NT2/D1 (cell line): ENCODE data around the gene POLR1A.

Experiments
- DNase-seq: peaks from one replicate; pipeline ENCODE4 v3.0.0-alpha.2; 2011; ENCODE audit warnings: low read depth, low spot score
- H3K27me3 ChIP-seq: 2 replicates; pipeline ENCODE4 v1.6.0; 2011; ENCODE audit warnings: mild to moderate bottlenecking; ENCODE audit not compliant: insufficient read length, insufficient read depth
- H3K36me3 ChIP-seq: 2 replicates; pipeline ENCODE4 v1.6.1; 2011; ENCODE audit warnings: mild to moderate bottlenecking, low read length, mixed read lengths; ENCODE audit not compliant: insufficient read depth, insufficient read length
- H3K4me1 ChIP-seq: 2 replicates; pipeline ENCODE4 v1.5.1; 2011; ENCODE audit not compliant: insufficient read depth, insufficient read length
- H3K4me3 ChIP-seq: 2 replicates; pipeline ENCODE4 v1.5.1; 2011; ENCODE audit warnings: low read depth; ENCODE audit not compliant: insufficient read length
- H3K9ac ChIP-seq: 2 replicates; pipeline ENCODE4 v1.6.0; 2011; ENCODE audit warnings: low read depth; ENCODE audit not compliant: insufficient read length
- H3K9me3 ChIP-seq: 2 replicates; pipeline ENCODE4 v1.5.1; 2011; ENCODE audit warnings: mild to moderate bottlenecking, low read length; ENCODE audit not compliant: insufficient read depth
- SUZ12 ChIP-seq: IDR thresholded peaks from 2 replicates; pipeline ENCODE4 v1.6.1; 2011; ENCODE audit not compliant: insufficient read length, insufficient read depth; ENCODE audit errors: extremely low read depth
- YY1 ChIP-seq: IDR thresholded peaks from 2 replicates; pipeline ENCODE4 v1.6.1; 2011; ENCODE audit not compliant: insufficient read length, insufficient read depth
- ZNF274 ChIP-seq: IDR thresholded peaks from 2 replicates; pipeline ENCODE4 v1.6.1; 2011; ENCODE audit warnings: mild to moderate bottlenecking, low read depth, low read length

Gene POLR1A

DNA sequence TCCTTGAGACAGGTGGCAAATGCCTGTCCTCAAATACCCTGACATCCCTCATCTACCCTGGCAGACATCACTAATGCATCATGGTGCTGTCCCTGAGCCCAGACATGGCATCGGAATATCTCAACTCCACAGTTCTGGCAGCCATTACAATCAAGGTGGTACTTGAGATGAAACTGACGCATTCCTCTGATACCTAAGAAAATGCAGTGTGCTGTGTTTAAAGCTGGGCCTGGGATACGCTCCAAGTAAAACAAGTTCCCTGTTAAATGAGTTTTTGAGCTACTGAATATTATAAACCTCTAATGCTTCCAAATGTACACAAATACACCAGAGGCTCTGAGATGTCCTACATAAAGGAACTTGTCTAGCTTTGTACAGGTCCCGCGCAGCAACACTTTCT lies 29.8 kb downstream of the POLR1A start:
- TF ChIP-seq ZNF274 (no peak), YY1 (no peak), SUZ12 (no peak)
- H3K9me3 ChIP-seq, result no peaks in the 10 kb centered on the region
- DNase-seq, result no peak
- H3K4me1 ChIP-seq, result no peaks in the 10 kb centered on the region
- H3K36me3 ChIP-seq, result peaks cover 95% of the 10 kb centered on the region
- no peak overlapping the region for H3K4me3 ChIP-seq
- H3K27me3 ChIP-seq, result no peaks in the 10 kb centered on the region
- H3K9ac ChIP-seq, result no peak overlapping the region

DNA sequence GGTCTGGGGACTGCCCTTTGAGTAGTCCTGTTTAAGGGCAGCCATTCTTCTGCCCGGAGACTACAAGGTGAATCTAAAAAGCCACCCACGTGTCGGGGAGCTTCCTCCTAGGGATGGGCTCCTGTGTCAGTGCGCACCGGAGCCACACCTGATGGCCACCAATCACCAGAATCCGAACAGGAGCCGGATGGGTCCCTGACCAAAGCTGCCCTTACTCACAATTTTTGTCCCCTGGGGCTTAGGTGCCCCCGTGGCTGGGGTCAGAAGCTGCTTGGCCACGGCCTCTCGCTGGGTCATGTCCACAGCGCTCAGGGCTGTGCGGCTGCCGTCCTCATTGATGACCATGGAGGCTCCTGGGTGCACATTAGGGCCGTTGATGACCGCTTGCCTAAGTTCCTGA lies 30.9 kb downstream of the POLR1A start:
- H3K4me1 ChIP-seq, result peaks cover 2% of the 10 kb centered on the region
- no peak overlapping the region for H3K4me3 ChIP-seq
- H3K9me3 ChIP-seq, result no peaks in the 10 kb centered on the region
- DNase-seq, result no peak
- H3K27me3 ChIP-seq, result no peaks in the 10 kb centered on the region
- TF ChIP-seq YY1 (no peak), SUZ12 (no peak), ZNF274 (no peak)
- peaks cover 94% of the 10 kb centered on the region for H3K36me3 ChIP-seq
- no peak overlapping the region for H3K9ac ChIP-seq

DNA sequence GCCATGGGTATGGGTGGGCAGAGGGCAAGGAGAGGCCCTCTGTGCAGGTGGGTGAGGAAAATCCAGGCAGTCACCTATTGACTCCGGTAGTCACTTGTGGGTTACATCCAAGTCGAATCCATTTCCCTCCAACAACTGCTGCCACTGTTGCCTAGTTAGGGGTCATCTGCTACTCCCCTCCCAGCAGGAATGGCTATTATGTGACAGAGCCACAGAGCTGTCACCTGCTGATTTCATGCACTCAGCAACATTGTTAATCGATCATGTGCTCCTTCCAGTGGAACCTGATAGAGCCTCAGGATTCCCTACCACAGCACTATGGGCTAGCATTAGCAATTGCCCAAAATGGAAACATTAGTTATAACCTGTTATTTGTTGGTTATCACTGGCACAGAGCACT lies 31.4 kb downstream of the POLR1A start:
- no peak for DNase-seq
- no peaks in the 10 kb centered on the region for H3K9me3 ChIP-seq
- TF ChIP-seq ZNF274 (no peak), YY1 (no peak), SUZ12 (no peak)
- H3K4me1 ChIP-seq, result peaks cover 2% of the 10 kb centered on the region
- H3K9ac ChIP-seq, result no peak overlapping the region
- H3K27me3 ChIP-seq, result no peaks in the 10 kb centered on the region
- H3K4me3 ChIP-seq, result no peak overlapping the region
- H3K36me3 ChIP-seq, result peaks cover 94% of the 10 kb centered on the region

DNA sequence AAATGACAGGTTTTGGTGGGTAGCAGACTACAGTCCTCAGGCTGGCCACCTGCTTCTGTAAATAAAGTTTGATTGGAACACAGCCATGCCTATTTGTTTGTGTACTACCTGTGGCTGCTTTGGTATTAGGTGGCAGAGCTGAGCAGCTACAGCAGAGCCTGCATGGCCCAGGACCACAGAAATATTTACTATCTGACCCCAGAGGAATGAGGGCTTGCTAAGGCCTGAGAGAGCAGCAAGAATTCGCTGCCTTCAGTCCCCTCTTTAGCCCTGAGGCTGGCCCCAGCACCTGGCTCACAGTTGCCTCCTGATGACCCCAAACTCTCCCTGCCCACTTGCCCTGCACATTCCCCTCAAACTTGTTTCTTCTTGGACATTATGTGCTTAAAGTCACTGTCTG lies 32.5 kb downstream of the POLR1A start:
- Histone ChIP-seq H3K4me3 (no peak overlapping the region), H3K27me3 (no peaks in the 10 kb centered on the region), H3K9me3 (no peaks in the 10 kb centered on the region), H3K4me1 (peaks cover 2% of the 10 kb centered on the region), H3K36me3 (peaks cover 94% of the 10 kb centered on the region), H3K9ac (no peak overlapping the region)
- TF ChIP-seq YY1 (no peak), ZNF274 (no peak), SUZ12 (no peak)
- no peak for DNase-seq

DNA sequence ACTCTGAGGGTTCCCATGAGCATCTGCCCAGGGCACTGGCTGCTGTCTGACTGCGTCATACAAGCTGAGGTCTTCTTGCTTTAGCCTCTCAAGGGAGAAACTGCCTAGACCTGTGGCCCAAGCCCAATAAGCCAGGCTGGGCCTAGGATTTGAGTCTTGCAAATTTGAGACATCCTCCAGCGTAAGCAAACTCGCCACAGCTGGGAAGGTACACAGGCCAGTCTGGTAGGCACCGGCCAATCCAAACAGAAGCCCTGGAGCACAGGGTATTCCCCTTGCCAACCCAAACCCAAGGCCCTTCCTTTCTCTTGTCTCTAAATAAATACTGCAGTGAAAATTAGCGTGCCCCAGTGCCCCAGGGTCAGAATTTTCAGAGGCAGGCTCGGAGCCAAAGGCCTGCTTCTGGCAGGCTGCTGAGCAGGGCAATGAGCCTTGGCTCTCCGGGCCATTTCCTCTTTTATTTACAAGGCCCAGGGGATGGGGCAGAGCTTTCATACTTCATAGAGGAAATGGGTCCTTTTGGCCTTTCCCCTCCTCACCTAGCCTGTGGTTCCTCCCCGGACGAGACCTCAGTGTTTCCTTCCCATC lies 33.3 kb downstream of the POLR1A start:
- no peaks in the 10 kb centered on the region for H3K27me3 ChIP-seq
- peaks cover 93% of the 10 kb centered on the region for H3K36me3 ChIP-seq
- DNase-seq, result no peak
- no peak overlapping the region for H3K4me3 ChIP-seq
- H3K9me3 ChIP-seq, result no peaks in the 10 kb centered on the region
- H3K9ac ChIP-seq, result no peak overlapping the region
- H3K4me1 ChIP-seq, result peaks cover 2% of the 10 kb centered on the region
- TF ChIP-seq YY1 (no peak), SUZ12 (no peak), ZNF274 (no peak)

DNA sequence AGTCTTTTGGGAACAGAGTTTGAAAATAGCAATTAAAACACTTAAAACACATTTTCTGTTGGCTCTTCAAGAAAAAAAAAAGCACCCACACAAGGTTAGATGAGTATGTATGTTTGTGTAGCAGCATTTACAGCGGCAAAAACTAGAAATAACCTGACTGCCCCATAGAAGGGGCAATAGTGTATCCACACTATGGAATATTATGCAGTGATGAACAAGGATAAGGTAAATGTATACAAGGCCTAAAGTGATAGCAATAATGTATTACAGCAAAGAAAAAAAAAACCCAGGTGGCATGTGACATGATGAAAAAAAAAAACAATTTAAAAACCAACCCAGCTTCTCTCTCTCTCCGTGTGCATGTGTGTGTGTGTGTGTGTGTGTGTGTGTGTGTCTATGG lies 34.8 kb downstream of the POLR1A start:
- no peak for DNase-seq
- Histone ChIP-seq H3K4me1 (peaks cover 2% of the 10 kb centered on the region), H3K27me3 (no peaks in the 10 kb centered on the region), H3K4me3 (no peak overlapping the region), H3K36me3 (peaks cover 91% of the 10 kb centered on the region), H3K9ac (no peak overlapping the region), H3K9me3 (no peaks in the 10 kb centered on the region)
- TF ChIP-seq ZNF274 (no peak), SUZ12 (no peak), YY1 (no peak)

DNA sequence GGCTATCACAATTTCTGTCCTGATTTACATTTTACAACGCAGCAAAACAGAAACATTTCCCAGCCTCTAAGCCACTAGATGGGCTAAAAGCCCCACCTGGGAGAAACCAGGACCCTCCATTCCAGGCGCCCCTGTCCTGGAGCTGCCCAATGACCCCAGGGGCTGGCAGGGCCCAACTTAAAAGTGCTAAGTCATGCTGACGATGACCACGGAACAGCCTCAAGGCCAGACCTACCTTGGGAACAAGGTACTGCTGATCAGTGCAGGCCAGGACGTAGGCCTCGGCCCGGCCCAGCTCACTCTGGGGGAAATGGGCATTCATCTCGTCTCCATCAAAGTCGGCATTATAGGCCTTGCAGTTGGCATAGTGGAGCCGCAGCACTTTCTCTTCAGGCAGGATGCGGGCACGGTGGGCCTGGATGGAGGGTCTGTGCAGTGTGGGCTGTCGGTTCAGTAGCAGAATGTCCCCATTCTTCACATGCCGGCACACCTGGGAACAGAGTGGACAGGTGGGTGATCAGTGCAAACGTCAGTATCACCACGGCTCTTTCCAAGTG lies 35.8 kb downstream of the POLR1A start:
- Histone ChIP-seq H3K36me3 (peaks cover 94% of the 10 kb centered on the region), H3K4me3 (no peak overlapping the region), H3K9ac (no peak overlapping the region), H3K27me3 (no peaks in the 10 kb centered on the region), H3K9me3 (no peaks in the 10 kb centered on the region), H3K4me1 (peaks cover 2% of the 10 kb centered on the region)
- no peak for DNase-seq
- no peak for TF ChIP-seq ZNF274
- TF ChIP-seq SUZ12, result no peak
- TF ChIP-seq YY1, result no peak
